Smooth muscle cell (in vitro differentiated cells): ENCODE data around the gene PTMA. TPM values are rescaled to one million over a fixed set of nuclear protein-coding genes. Genes with fewer than 3 reads are reported as not detected.
"Not testable (repeated sequence)": the region's sequence is repeated elsewhere in the genome, so short reads cannot be mapped to it uniquely, and the experiment has no call there.

Source experiments
- DNase-seq: peaks from one replicate; lab custom pipeline; 2025; ENCODE audit not compliant: unreplicated experiment; lab: John Stamatoyannopoulos, UW
- H2AFZ ChIP-seq: fragments of 200-600 bp; sonication (generic); 2 replicates; pipeline ENCODE4 v1.6.0; 2016; ENCODE audit warnings: antibody characterized with exemption, low read depth, mild to moderate bottlenecking
- H3F3A ChIP-seq: fragments of 200-600 bp; sonication (generic); 2 replicates; pipeline ENCODE4 v1.6.0; 2017; ENCODE audit warnings: antibody characterized with exemption, low read depth
- H3K27ac ChIP-seq: fragments of 200-600 bp; sonication (generic); 2 replicates; pipeline ENCODE4 v1.5.1; 2016; ENCODE audit warnings: low read depth, mild to moderate bottlenecking
- H3K27me3 ChIP-seq: fragments of 200-600 bp; sonication (generic); 2 replicates; pipeline ENCODE4 v1.6.1; 2016; ENCODE audit warnings: low read depth, mild to moderate bottlenecking
- H3K36me3 ChIP-seq: fragments of 200-600 bp; sonication (generic); 2 replicates; pipeline ENCODE4 v1.5.1; 2016; ENCODE audit warnings: low read depth
- H3K4me1 ChIP-seq: fragments of 200-600 bp; sonication (generic); 2 replicates; pipeline ENCODE4 v1.5.1; 2016; ENCODE audit warnings: low read depth
- H3K4me2 ChIP-seq: fragments of 200-600 bp; sonication (generic); 2 replicates; pipeline ENCODE4 v1.6.0; 2016; ENCODE audit warnings: mild to moderate bottlenecking
- H3K4me3 ChIP-seq: fragments of 200-600 bp; sonication (generic); 2 replicates; pipeline ENCODE4 v1.5.1; 2016; ENCODE audit warnings: mild to moderate bottlenecking
- H3K79me2 ChIP-seq: fragments of 200-600 bp; sonication (generic); 2 replicates; pipeline ENCODE4 v1.6.0; 2016; ENCODE audit warnings: low read depth, mild to moderate bottlenecking
- H3K9ac ChIP-seq: fragments of 200-600 bp; sonication (generic); 2 replicates; pipeline ENCODE4 v1.6.0; 2016; ENCODE audit warnings: low read depth
- H3K9me3 ChIP-seq: fragments of 200-600 bp; sonication (generic); replicated peaks from 2 replicates; pipeline ENCODE4 v1.5.1; 2016; ENCODE audit warnings: low read depth
- H4K20me1 ChIP-seq: fragments of 200-600 bp; sonication (generic); 2 replicates; pipeline ENCODE4 v1.6.0; 2016; ENCODE audit warnings: low read depth
- CTCF ChIP-seq: fragments of 200-600 bp; sonication (generic); IDR thresholded peaks from 2 replicates; pipeline ENCODE4 v1.5.1; 2017; ENCODE audit warnings: borderline replicate concordance, mild to moderate bottlenecking, antibody characterized with exemption; ENCODE audit not compliant: insufficient read depth, poor library complexity, severe bottlenecking
- WGBS: methylation state at CpG from one replicate; pipeline ENCODE4 v1.1.7; 2016; ENCODE audit warnings: low lambda C conversion rate; 5-methylcytosine and 5-hydroxymethylcytosine counted together
- polyA plus RNA-seq: library from polyadenylated mRNA; unstranded; fragments of >200 nt; fragmentation: Nextera tagmentation; extraction: Ambion mirVana; gene quantifications from 2 replicates; pipeline ENCODE4 v1.2.1, GENCODE V29; 2016
- total RNA-seq: library from RNA; depleted of rRNA; stranded (reverse); fragments of >200 nt; gene quantifications from 2 replicates; pipeline ENCODE4 v1.2.3, GENCODE V29; 2014

The PTMA gene
- total and polyA plus RNA-seq, 2 experiments from 2014 or later: 615 to 655 TPM

DNA sequence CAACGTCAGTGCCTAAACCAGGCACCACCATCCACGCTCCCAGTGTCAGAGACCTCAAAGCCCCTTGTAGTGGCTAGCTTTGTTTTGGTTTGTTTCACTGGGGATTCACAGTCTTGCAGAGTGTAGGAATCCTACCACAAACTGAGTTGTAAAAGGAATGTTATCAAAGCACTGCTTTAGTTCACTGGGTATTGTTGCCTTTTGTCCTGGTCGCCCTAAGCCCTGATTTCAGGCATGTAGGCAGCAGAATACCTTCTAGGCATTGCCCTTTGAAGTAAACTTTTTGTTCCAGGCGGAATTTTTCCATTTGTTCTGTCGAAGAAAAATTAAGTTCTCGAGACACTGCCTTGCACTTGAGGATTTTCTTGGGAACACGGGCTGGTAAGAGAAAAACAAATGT lies 29.4 kb downstream of the PTMA start:
- H3K9me3 ChIP-seq: no peaks in the 10 kb centered on the region
- no peak overlapping the region for H3K9ac ChIP-seq
- no peak for TF ChIP-seq CTCF
- no peaks in the 10 kb centered on the region for H4K20me1 ChIP-seq
- no peak overlapping the region for H3K4me3 ChIP-seq
- H3K4me2 ChIP-seq: no peak overlapping the region
- WGBS: 92% methylated on average over 7 of the region's 7 CpGs
- no peak overlapping the region for H2AFZ ChIP-seq
- H3K27ac ChIP-seq: no peak overlapping the region
- no peak for DNase-seq
- H3K4me1 ChIP-seq: peaks cover 18% of the 10 kb centered on the region
- no peaks in the 10 kb centered on the region for H3F3A ChIP-seq
- no peaks in the 10 kb centered on the region for H3K36me3 ChIP-seq
- H3K79me2 ChIP-seq: no peaks in the 10 kb centered on the region
- H3K27me3 ChIP-seq: no peaks in the 10 kb centered on the region

GRCh38 chr2:231743376-231744116 lies 35.2 kb downstream of the PTMA start:
- no peak for DNase-seq
- H2AFZ ChIP-seq: no peak overlapping the region
- no peak for TF ChIP-seq CTCF

GRCh38 chr2:231745303-231746038 lies 37.1 kb downstream of the PTMA start:
- peaks cover 19% of the 10 kb centered on the region for H3K4me1 ChIP-seq
- H2AFZ ChIP-seq: no peak overlapping the region
- H3K79me2 ChIP-seq: no peaks in the 10 kb centered on the region
- no peak overlapping the region for H3K4me2 ChIP-seq
- no peak overlapping the region for H3K27ac ChIP-seq
- no peak for DNase-seq
- H3K36me3 ChIP-seq: no peaks in the 10 kb centered on the region
- H3K27me3 ChIP-seq: no peaks in the 10 kb centered on the region
- H3K9ac ChIP-seq: no peak overlapping the region
- H3F3A ChIP-seq: no peaks in the 10 kb centered on the region
- H3K4me3 ChIP-seq: no peak overlapping the region
- no peaks in the 10 kb centered on the region for H3K9me3 ChIP-seq
- WGBS: 72% methylated on average over 6 of the region's 6 CpGs
- no peaks in the 10 kb centered on the region for H4K20me1 ChIP-seq
- no peak for TF ChIP-seq CTCF

More at GRCh38 chr2:231743376-231744116, 35.2 kb downstream of the PTMA start:
- no peak overlapping the region for H3K27ac ChIP-seq
- no peak overlapping the region for H3K9ac ChIP-seq
- H3K4me2 ChIP-seq: no peak overlapping the region
- H3K9me3 ChIP-seq: no peaks in the 10 kb centered on the region
- H3K4me1 ChIP-seq: peaks cover 19% of the 10 kb centered on the region
- H3F3A ChIP-seq: no peaks in the 10 kb centered on the region
- no peaks in the 10 kb centered on the region for H3K27me3 ChIP-seq
- no peaks in the 10 kb centered on the region for H4K20me1 ChIP-seq
- no peaks in the 10 kb centered on the region for H3K36me3 ChIP-seq
- 85% methylated on average over 9 of the region's 9 CpGs for WGBS
- H3K4me3 ChIP-seq: no peak overlapping the region
- no peaks in the 10 kb centered on the region for H3K79me2 ChIP-seq

GRCh38 chr2:231748153-231748896 lies 40.0 kb downstream of the PTMA start:
- 88% methylated on average over 6 of the region's 6 CpGs for WGBS
- not testable (repeated sequence) for H3K27ac ChIP-seq, DNase-seq, H3K4me2 ChIP-seq, H4K20me1 ChIP-seq, H2AFZ ChIP-seq, H3K27me3 ChIP-seq, H3K4me3 ChIP-seq, H3F3A ChIP-seq, H3K9me3 ChIP-seq, H3K36me3 ChIP-seq, H3K9ac ChIP-seq, H3K79me2 ChIP-seq
- H3K4me1 ChIP-seq: peaks cover 15% of the 10 kb centered on the region

DNA sequence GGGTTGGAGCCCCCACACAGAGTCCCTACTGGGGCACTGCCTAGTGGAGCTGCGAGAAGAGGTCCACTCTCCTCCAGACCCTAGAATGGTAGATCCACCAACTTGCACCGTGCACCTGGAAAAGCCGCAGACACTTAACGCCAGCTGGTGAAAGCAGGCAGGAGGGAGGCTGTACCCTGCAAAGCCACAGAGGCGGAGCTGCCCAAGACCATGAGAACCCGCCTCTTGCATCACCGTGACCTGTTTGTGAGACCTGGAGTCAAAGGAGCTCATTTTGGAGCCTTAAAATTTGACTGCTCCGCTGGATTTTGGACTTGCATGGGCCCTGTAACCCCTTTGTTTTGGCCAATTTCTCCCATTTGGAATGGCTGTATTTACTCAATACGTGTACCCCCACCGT lies 40.7 kb downstream of the PTMA start:
- not testable (repeated sequence) for H3K4me2 ChIP-seq, DNase-seq, H3K9me3 ChIP-seq, H3K36me3 ChIP-seq, H3K4me3 ChIP-seq, H3K27ac ChIP-seq, H3K79me2 ChIP-seq, H4K20me1 ChIP-seq, H3K9ac ChIP-seq, H3K27me3 ChIP-seq, H3F3A ChIP-seq, H2AFZ ChIP-seq
- peaks cover 15% of the 10 kb centered on the region for H3K4me1 ChIP-seq
- WGBS: 99% methylated on average over 10 of the region's 10 CpGs
